ENCODE results near the gene HLA-DMA. TPM values are rescaled to one million over a fixed set of nuclear protein-coding genes. Genes with fewer than 3 reads are reported as not detected.

HLA-DMA gene
- total RNA-seq, 1 donor from 2014 or later, result 2.1 TPM

GRCh38 chr6:32908897-32909296, 44.0 kb downstream of the HLA-DMA start:
- Mint-ChIP-seq H3K4me3 (no peak overlapping the region), H3K4me1 (peaks cover 4% of the 10 kb centered on the region), H3K27me3 (ENCODE audit: low read depth) (peaks cover 22% of the 10 kb centered on the region), H3K9me3 (no peaks in the 10 kb centered on the region), H3K27ac (no peak overlapping the region), H3K36me3 (no peaks in the 10 kb centered on the region)
- DNase-seq (ENCODE audit: low spot score in 2 of 2, unreplicated experiment in 2 of 2), result no peak
- no peak for TF ChIP-seq CTCF (IDR thresholded peaks at IDR 0.05; ENCODE audit: unreplicated experiment)

DNA sequence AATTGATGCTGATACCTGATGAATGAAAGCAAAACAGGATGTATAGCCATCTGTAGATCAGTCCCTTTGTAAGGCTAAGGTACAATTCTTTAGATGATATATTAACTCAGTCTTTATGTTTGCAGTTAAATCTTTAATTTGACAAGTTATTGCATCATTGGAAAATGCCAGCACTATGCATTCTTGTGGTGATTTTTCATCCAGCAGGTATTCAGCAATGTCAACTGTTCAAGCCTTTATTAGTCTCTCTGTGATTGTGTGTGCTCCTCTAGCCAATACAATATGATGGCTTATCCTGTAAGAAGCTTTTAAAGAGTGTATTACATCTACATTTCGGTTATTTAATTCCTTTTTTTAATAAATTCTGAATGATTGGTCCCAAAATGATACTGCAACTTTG, 46.4 kb downstream of the HLA-DMA start:
- Mint-ChIP-seq H3K27me3 (ENCODE audit: low read depth) (peaks cover 5% of the 10 kb centered on the region), H3K9me3 (no peaks in the 10 kb centered on the region), H3K4me3 (no peak overlapping the region), H3K4me1 (peaks cover 4% of the 10 kb centered on the region), H3K27ac (no peak overlapping the region), H3K36me3 (peaks cover 2% of the 10 kb centered on the region)
- no peak for DNase-seq (ENCODE audit: low spot score in 2 of 2, unreplicated experiment in 2 of 2)
- no peak for TF ChIP-seq CTCF (IDR thresholded peaks at IDR 0.05; ENCODE audit: unreplicated experiment)

GRCh38 chr6:32905078-32905477, 47.8 kb downstream of the HLA-DMA start:
- Mint-ChIP-seq H3K27me3 (ENCODE audit: low read depth) (no peaks in the 10 kb centered on the region), H3K36me3 (peaks cover 4% of the 10 kb centered on the region), H3K9me3 (no peaks in the 10 kb centered on the region), H3K4me3 (no peak overlapping the region), H3K4me1 (peaks cover 4% of the 10 kb centered on the region), H3K27ac (no peak overlapping the region)
- TF ChIP-seq CTCF (IDR thresholded peaks at IDR 0.05; ENCODE audit: unreplicated experiment), result no peak
- no peak for DNase-seq (ENCODE audit: low spot score in 2 of 2, unreplicated experiment in 2 of 2)

- Mint-ChIP-seq H3K36me3 (peaks cover 4% of the 10 kb centered on the region), H3K27ac (no peak overlapping the region), H3K27me3 (ENCODE audit: low read depth) (no peaks in the 10 kb centered on the region), H3K4me3 (no peak overlapping the region), H3K9me3 (no peaks in the 10 kb centered on the region), H3K4me1 (peaks cover under 1% of the 10 kb centered on the region)
- DNase-seq (ENCODE audit: low spot score in 2 of 2, unreplicated experiment in 2 of 2), result no peak
- TF ChIP-seq CTCF (IDR thresholded peaks at IDR 0.05; ENCODE audit: unreplicated experiment), result no peak
Measured at GRCh38 chr6:32903952-32904351, 48.9 kb downstream of the HLA-DMA start.

Other genes with a start within 250 kb of the HLA-DMA start
- not detected in 3 replicates for gene HLA-DQA2, start 211.7 kb downstream of the HLA-DMA start, total RNA-seq
- gene HLA-DQB2, start 189.6 kb downstream of the HLA-DMA start, total RNA-seq, result not detected in 3 replicates
- 0.35 to 0.52 TPM (median 0.45 TPM) in 3 replicates for gene HLA-DOB, start 136.1 kb downstream of the HLA-DMA start, total RNA-seq
- 22.9 to 24.2 TPM (median 23.6 TPM) in 3 replicates for gene TAP2, start 114.4 kb downstream of the HLA-DMA start, total RNA-seq
- 12.3 to 14.2 TPM (median 14.1 TPM) in 3 replicates for gene PSMB8, start 109.0 kb downstream of the HLA-DMA start, total RNA-seq
- 9.3 to 10.4 TPM (median 10.3 TPM) in 3 replicates for gene TAP1, start 99.4 kb downstream of the HLA-DMA start, total RNA-seq
- 0.81 to 0.82 TPM in 2 of 3 replicates, not detected in the other for gene PSMB9, start 98.9 kb downstream of the HLA-DMA start, total RNA-seq
- not detected in 3 replicates for gene HLA-DMB, start 12.1 kb downstream of the HLA-DMA start, total RNA-seq
- 235 to 261 TPM (median 246 TPM) in 3 replicates for gene BRD2, start 15.5 kb upstream of the HLA-DMA start, total RNA-seq
- gene HLA-DOA, start 56.5 kb upstream of the HLA-DMA start, total RNA-seq, result 4.8 to 6.1 TPM (median 5.8 TPM) in 3 replicates
- gene HLA-DPA1, start 120.6 kb upstream of the HLA-DMA start, total RNA-seq, result 2.0 to 2.2 TPM (median 2.0 TPM) in 3 replicates
- gene HLA-DPB1, start 122.9 kb upstream of the HLA-DMA start, total RNA-seq, result 12.0 to 12.7 TPM (median 12.0 TPM) in 3 replicates
- gene COL11A2, start 239.4 kb upstream of the HLA-DMA start, total RNA-seq, result 12.6 to 14.4 TPM (median 14.2 TPM) in 3 replicates
- gene RXRB, start 247.6 kb upstream of the HLA-DMA start, total RNA-seq, result 67.6 to 70.4 TPM (median 70.3 TPM) in 3 replicates
- 138 to 140 TPM (median 140 TPM) in 3 replicates for gene SLC39A7, start 247.8 kb upstream of the HLA-DMA start, total RNA-seq